ENCODE results near the gene UGGT1.

The UGGT1 gene

GRCh38 chr2:128058114-128058513, 32.9 kb upstream of the UGGT1 start:
- no peak for DNase-seq (ENCODE audit: low read depth)
- H3K4me3 ChIP-seq (ENCODE audit: low read length): no peak overlapping the region
- TF ChIP-seq CTCF (conservative IDR thresholded peaks at IDR 0.05; ENCODE audit: low read depth, low read length): no peak

- no peak overlapping the region for H3K4me3 ChIP-seq (ENCODE audit: low read length)
- DNase-seq (ENCODE audit: low read depth): no peak
- TF ChIP-seq CTCF (conservative IDR thresholded peaks at IDR 0.05; ENCODE audit: low read depth, low read length): no peak
These were observed 28.4 kb upstream of the UGGT1 start for GRCh38 chr2:128062571-128062970.

GRCh38 chr2:128064353-128064752, 26.6 kb upstream of the UGGT1 start:
- H3K4me3 ChIP-seq (ENCODE audit: low read length): no peak overlapping the region
- TF ChIP-seq CTCF (conservative IDR thresholded peaks at IDR 0.05; ENCODE audit: low read depth, low read length): no peak
- DNase-seq (ENCODE audit: low read depth): no peak

GRCh38 chr2:128069769-128070168, 21.2 kb upstream of the UGGT1 start:
- TF ChIP-seq CTCF (conservative IDR thresholded peaks at IDR 0.05; ENCODE audit: low read depth, low read length): no peak
- no peak for DNase-seq (ENCODE audit: low read depth)
- H3K4me3 ChIP-seq (ENCODE audit: low read length): no peak overlapping the region

- no peak for TF ChIP-seq CTCF (conservative IDR thresholded peaks at IDR 0.05; ENCODE audit: low read depth, low read length)
- no peak overlapping the region for H3K4me3 ChIP-seq (ENCODE audit: low read length)
- no peak for DNase-seq (ENCODE audit: low read depth)
These were observed 17.7 kb upstream of the UGGT1 start for GRCh38 chr2:128073278-128073677.

- DNase-seq (ENCODE audit: low read depth): no peak
- H3K4me3 ChIP-seq (ENCODE audit: low read length): no peak overlapping the region
- no peak for TF ChIP-seq CTCF (conservative IDR thresholded peaks at IDR 0.05; ENCODE audit: low read depth, low read length)
These were observed 14.4 kb upstream of the UGGT1 start for GRCh38 chr2:128076461-128077106.

- no peak for DNase-seq (ENCODE audit: low read depth)
- no peak for TF ChIP-seq CTCF (conservative IDR thresholded peaks at IDR 0.05; ENCODE audit: low read depth, low read length)
- no peak overlapping the region for H3K4me3 ChIP-seq (ENCODE audit: low read length)
These were observed 6.2 kb upstream of the UGGT1 start for GRCh38 chr2:128084757-128085156.

Data from retinal pigment epithelial cell (primary cell).